OCI-M2 (cell line): ENCODE measurements around the gene RTN1.
"Not testable (repeated sequence)": the region's sequence is repeated elsewhere in the genome, so short reads cannot be mapped to it uniquely, and the experiment has no call there.

Experiments
- DNase-seq: peaks from one replicate; lab custom pipeline; 2025; ENCODE audit not compliant: unreplicated experiment; lab: John Stamatoyannopoulos, UW

RTN1 gene

GRCh38 chr14:59705866-59706265, 164.7 kb downstream of the RTN1 start:
- DNase-seq: no peak

GRCh38 chr14:59705245-59705644, 165.3 kb downstream of the RTN1 start:
- no peak for DNase-seq

- DNase-seq: no peak
These were observed 166.4 kb downstream of the RTN1 start for GRCh38 chr14:59704054-59704645.

GRCh38 chr14:59699442-59699841, 171.1 kb downstream of the RTN1 start:
- DNase-seq: no peak

GRCh38 chr14:59698793-59699192, 171.8 kb downstream of the RTN1 start:
- no peak for DNase-seq

GRCh38 chr14:59695198-59695597, 175.4 kb downstream of the RTN1 start:
- no peak for DNase-seq

- no peak for DNase-seq
These were observed 179.3 kb downstream of the RTN1 start for GRCh38 chr14:59691266-59691665.

- no peak for DNase-seq
These were observed 180.2 kb downstream of the RTN1 start for GRCh38 chr14:59690426-59690825.

GRCh38 chr14:59688224-59689170, 182.1 kb downstream of the RTN1 start:
- DNase-seq: no peak

- no peak for DNase-seq
These were observed 182.9 kb downstream of the RTN1 start for GRCh38 chr14:59687663-59688062.

- DNase-seq: no peak
These were observed 190.7 kb downstream of the RTN1 start for GRCh38 chr14:59679872-59680271.

GRCh38 chr14:59678352-59678751, 192.2 kb downstream of the RTN1 start:
- no peak for DNase-seq

- DNase-seq: no peak
These were observed 192.8 kb downstream of the RTN1 start for GRCh38 chr14:59677771-59678231.

- no peak for DNase-seq
These were observed 195.2 kb downstream of the RTN1 start for GRCh38 chr14:59675394-59675793.

GRCh38 chr14:59664741-59665140, 205.8 kb downstream of the RTN1 start:
- no peak for DNase-seq

- DNase-seq: no peak
These were observed 212.8 kb downstream of the RTN1 start for GRCh38 chr14:59657769-59658168.

- no peak for DNase-seq
These were observed 214.1 kb downstream of the RTN1 start for GRCh38 chr14:59656473-59656872.

GRCh38 chr14:59654131-59654530, 216.4 kb downstream of the RTN1 start:
- DNase-seq: not testable (repeated sequence)

- not testable (repeated sequence) for DNase-seq
These were observed 223.7 kb downstream of the RTN1 start for GRCh38 chr14:59646832-59647231.

GRCh38 chr14:59638885-59639284, 231.7 kb downstream of the RTN1 start:
- DNase-seq: no peak

GRCh38 chr14:59634617-59635016, 236.0 kb downstream of the RTN1 start:
- no peak for DNase-seq

- no peak for DNase-seq
These were observed 237.1 kb downstream of the RTN1 start for GRCh38 chr14:59633486-59633885.
